B cell (primary cell): ENCODE measurements around the gene VASH1. TPM values are rescaled to one million over a fixed set of nuclear protein-coding genes. Genes with fewer than 3 reads are reported as not detected.

Experiments
- ATAC-seq: fragments of 200-7000 bp; cut with Tn5 transposase; one replicate; pipeline ENCODE4 v1.10.0; 2021; ENCODE audit warnings: low read depth, mild to moderate bottlenecking, moderate number of reproducible peaks, moderate library complexity
- CTCF ChIA-PET: fragments of 350-600 bp; sonication (Branson Sonifier 250); formaldehyde crosslinking; loops from one replicate; lab custom pipeline; 2021; ENCODE audit warnings: antibody characterized with exemption, inconsistent platforms; lab: Charles Lee
- POLR2A ChIA-PET: fragments of 350-600 bp; sonication (Branson Sonifier 250); formaldehyde crosslinking; loops from one replicate; lab custom pipeline; 2021; ENCODE audit warnings: antibody characterized with exemption; lab: Charles Lee
- DNase-seq: peaks from one replicate; pipeline ENCODE4 v3.0.0; 2013
- H2AFZ ChIP-seq: 2 replicates; pipeline ENCODE4 v1.6.1; 2012; ENCODE audit warnings: mild to moderate bottlenecking, low read depth, low read length; ENCODE audit not compliant: insufficient read depth, poor library complexity, severe bottlenecking
- H3K27ac ChIP-seq, 2 donors: 1 replicate in 1 of 2; 2 replicates in 1 of 2; pipeline ENCODE4 v1.5.1; 2012 to 2013; ENCODE audit warnings: low read length in 2 of 2, mild to moderate bottlenecking in 2 of 2, moderate library complexity in 1 of 2
- H3K27me3 ChIP-seq, 4 experiments: fragments of 200-600 bp in 1 of 4; sonication (generic) in 1 of 4; replicated peaks in 1 of 4; 1 replicate in 2 of 4; 2 replicates in 2 of 4; pipeline versions ENCODE4 v1.6.1 to v1.7.0; 2013 to 2016; ENCODE audit warnings: low read length in 3 of 4, mild to moderate bottlenecking in 2 of 4, mixed read lengths in 1 of 4, moderate library complexity in 1 of 4; ENCODE audit not compliant: insufficient read depth in 4 of 4, control insufficient read depth in 3 of 4; ENCODE audit errors: control extremely low read depth in 1 of 4
- H3K36me3 ChIP-seq, 2 experiments: replicated peaks in 1 of 2; 1 replicate in 1 of 2; 2 replicates in 1 of 2; pipeline versions ENCODE4 v1.6.1 to v1.7.1; 2013; ENCODE audit warnings: low read length in 1 of 2; ENCODE audit not compliant: insufficient read depth in 2 of 2, control insufficient read depth in 1 of 2; ENCODE audit errors: control extremely low read depth in 1 of 2, extremely low read depth in 1 of 2
- H3K4me1 ChIP-seq, 2 donors: fragments of 200-600 bp in 1 of 2; sonication (generic) in 1 of 2; 1 replicate in 1 of 2; 2 replicates in 1 of 2; pipeline versions ENCODE4 v1.5.1 to v1.6.1; 2013 to 2017; ENCODE audit warnings: low read length in 2 of 2; ENCODE audit not compliant: control insufficient read depth in 2 of 2, insufficient read depth in 2 of 2
- H3K4me2 ChIP-seq: replicated peaks from 2 replicates; pipeline ENCODE3; 2012; ENCODE audit warnings: mild to moderate bottlenecking, low read depth, low read length; ENCODE audit not compliant: poor library complexity, severe bottlenecking
- H3K4me3 ChIP-seq, 5 experiments: fragments of 200-600 bp in 1 of 5; sonication (generic) in 1 of 5; 1 replicate in 3 of 5; 2 replicates in 2 of 5; pipeline versions ENCODE4 v1.5.1 to v1.7.0; 2011 to 2016; ENCODE audit warnings: low read length in 4 of 5, mild to moderate bottlenecking in 4 of 5, low read depth in 2 of 5, control low read depth in 1 of 5, moderate library complexity in 1 of 5; ENCODE audit not compliant: insufficient read depth in 1 of 5; ENCODE audit errors: control extremely low read depth in 1 of 5, extremely low read depth in 1 of 5
- H3K79me2 ChIP-seq: fragments of 200-600 bp; sonication (generic); one replicate; pipeline ENCODE4 v1.6.0; 2016; ENCODE audit warnings: low read length; ENCODE audit not compliant: control insufficient read depth, insufficient read depth
- H3K9ac ChIP-seq: fragments of 200-600 bp; sonication (generic); 2 replicates; pipeline ENCODE4 v1.6.1; 2017; ENCODE audit warnings: mild to moderate bottlenecking, low read length, moderate library complexity
- H3K9me3 ChIP-seq, 3 donors: one replicate each; pipeline versions ENCODE4 v1.6.1 to v1.7.1; 2013; ENCODE audit warnings: low read length in 2 of 3; ENCODE audit not compliant: control insufficient read depth in 2 of 3, insufficient read depth in 1 of 3; ENCODE audit errors: control extremely low read depth in 1 of 3
- H4K20me1 ChIP-seq: 2 replicates; pipeline ENCODE4 v1.6.0; 2012; ENCODE audit warnings: mild to moderate bottlenecking, low read length; ENCODE audit not compliant: insufficient read depth, control insufficient read depth, poor library complexity, severe bottlenecking
- H3K27ac Mint-ChIP-seq: one replicate; pipeline ENCODE4 v1.8.0; 2021; ENCODE audit warnings: mixed read lengths
- H3K27me3 Mint-ChIP-seq: one replicate; pipeline ENCODE4 v1.8.0; 2021; ENCODE audit warnings: mixed read lengths
- H3K4me1 Mint-ChIP-seq: one replicate; pipeline ENCODE4 v1.8.0; 2021; ENCODE audit warnings: mixed read lengths
- H3K4me3 Mint-ChIP-seq: one replicate; pipeline ENCODE4 v1.8.0; 2021; ENCODE audit warnings: mixed read lengths
- H3K9me3 Mint-ChIP-seq: one replicate; pipeline ENCODE4 v1.8.0; 2022; ENCODE audit warnings: mixed read lengths; ENCODE audit not compliant: insufficient read depth
- CTCF ChIP-seq: fragments of 200-600 bp; IDR thresholded peaks from one replicate; pipeline ENCODE4 v1.8.0; 2022; ENCODE audit warnings: antibody characterized with exemption, mild to moderate bottlenecking
- EZH2 ChIP-seq: IDR thresholded peaks from 2 replicates; pipeline ENCODE4 v1.6.1; 2012; ENCODE audit warnings: borderline replicate concordance, low read depth, mild to moderate bottlenecking, moderate library complexity, low read length; ENCODE audit not compliant: insufficient read depth, poor library complexity, severe bottlenecking
- WGBS: methylation state at CpG from one replicate; pipeline ENCODE4 v1.1.5; 2013; ENCODE audit warnings: missing lambda C conversion rate; ENCODE audit not compliant: insufficient coverage; 5-methylcytosine and 5-hydroxymethylcytosine counted together
- intact Hi-C: fragments of 100-400 bp; cut with micrococcal nuclease; formaldehyde crosslinking; loops from one replicate; pipeline ENCODE4 v1.10.0; 2022
- polyA plus RNA-seq: library from polyadenylated mRNA; depleted of rRNA; stranded (reverse); fragments of >200 nt; gene quantifications from 2 replicates; pipeline ENCODE4 v1.2.3, GENCODE V29; 2012
- total RNA-seq, 2 donors: library from RNA; stranded (reverse); fragments of 120-200 nt in 1 of 2; gene quantifications; 1 replicate in 1 of 2; 2 replicates in 1 of 2; pipeline versions ENCODE4 v1.2.3 to v1.2.4, GENCODE V29; 2013 to 2022

The VASH1 gene
- total and polyA plus RNA-seq, 2 donors (not counting 1 experiment from before 2014, with no cell fraction given): 0.60 to 2.7 TPM

DNA sequence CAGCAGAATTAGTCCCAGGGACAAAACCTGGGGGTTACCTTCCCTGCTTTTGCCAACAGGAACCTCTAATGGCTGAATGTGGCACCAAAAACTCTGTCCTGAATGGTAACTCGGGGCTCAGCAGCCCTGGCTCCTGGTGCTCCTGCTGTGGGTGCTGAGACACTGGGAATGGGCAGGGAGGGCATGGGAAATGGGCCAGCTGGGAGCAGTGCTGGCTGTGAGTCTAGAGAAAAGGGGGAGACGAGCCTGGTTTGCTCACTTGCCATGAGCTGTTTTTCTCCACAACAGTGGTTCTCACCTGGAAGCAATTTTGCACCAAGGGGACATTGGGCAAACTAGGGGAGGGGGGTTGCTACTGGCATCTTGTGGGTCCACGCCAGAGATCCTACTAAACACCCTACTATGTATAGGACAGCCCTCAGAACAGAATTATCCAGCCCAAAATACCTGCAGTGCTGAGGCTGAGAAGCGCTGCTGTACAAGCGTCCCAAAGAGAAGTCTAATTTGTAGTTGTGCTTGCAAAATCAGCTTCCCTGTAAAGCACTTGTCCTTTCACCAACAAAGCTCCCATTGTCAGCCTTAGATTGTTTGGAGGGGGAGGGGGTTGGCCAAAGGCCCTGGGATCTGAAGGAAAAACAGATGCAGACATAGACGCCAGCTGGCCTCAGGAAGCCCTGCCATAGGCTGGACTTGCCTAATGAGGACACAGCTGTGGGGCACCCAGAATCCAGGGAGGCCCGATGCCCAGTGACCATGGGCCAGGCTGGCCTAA, 68.6 kb downstream of the VASH1 start:
- WGBS: 80% methylated on average over 3 of the region's 7 CpGs
- no peak overlapping the region for H3K4me2 ChIP-seq
- Mint-ChIP-seq H3K4me1 (no peaks in the 10 kb centered on the region), H3K4me3 (no peak overlapping the region), H3K27me3 (peaks cover 12% of the 10 kb centered on the region), H3K27ac (no peak overlapping the region), H3K9me3 (no peaks in the 10 kb centered on the region)
- no peak overlapping the region for H3K27ac ChIP-seq
- no peaks in the 10 kb centered on the region for H3K4me1 ChIP-seq
- no peak overlapping the region for H3K4me3 ChIP-seq
- no peaks in the 10 kb centered on the region for H4K20me1 ChIP-seq
- no peak overlapping the region for H3K9ac ChIP-seq
- CTCF ChIA-PET: no interaction called here
- no peaks in the 10 kb centered on the region for H3K36me3 ChIP-seq
- TF ChIP-seq CTCF: no peak
- no peak for TF ChIP-seq EZH2
- H3K9me3 ChIP-seq: no peaks in the 10 kb centered on the region
- no peak for DNase-seq
- peaks cover 0 to 2% (median 0%) of the 10 kb centered on the region in 4 experiments for H3K27me3 ChIP-seq
- no peak for ATAC-seq
- no peaks in the 10 kb centered on the region for H3K79me2 ChIP-seq
- intact Hi-C loops: no loop called here
- H2AFZ ChIP-seq: no peak overlapping the region
- POLR2A ChIA-PET: no interaction called here

DNA sequence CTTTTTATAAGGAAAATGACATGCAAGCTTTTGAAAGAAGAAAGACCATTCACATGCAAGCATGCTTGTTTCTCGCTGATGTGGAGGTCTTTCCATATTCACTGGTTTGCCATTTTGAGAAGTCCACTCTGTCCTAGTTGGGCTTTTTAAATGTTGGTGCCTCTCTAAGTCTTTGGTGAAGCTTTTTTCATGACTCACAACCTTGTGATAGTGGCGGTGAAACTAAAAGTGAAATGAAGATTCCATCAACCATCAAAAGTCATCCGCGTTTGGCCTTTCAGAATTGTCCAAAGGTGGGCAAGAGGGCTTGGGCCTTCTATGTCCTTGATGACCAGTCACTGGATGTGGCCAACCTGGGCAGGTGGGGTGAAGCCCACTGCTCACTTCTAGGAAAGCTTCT, 69.3 kb downstream of the VASH1 start:
- no peaks in the 10 kb centered on the region for H3K79me2 ChIP-seq
- Mint-ChIP-seq H3K27me3 (peaks cover 9% of the 10 kb centered on the region), H3K4me3 (no peak overlapping the region), H3K4me1 (no peaks in the 10 kb centered on the region), H3K27ac (no peak overlapping the region), H3K9me3 (no peaks in the 10 kb centered on the region)
- DNase-seq (no peak), ATAC-seq (no peak)
- intact Hi-C loops: no loop called here
- H3K4me2 ChIP-seq: no peak overlapping the region
- ChIA-PET POLR2A (no interaction called here), CTCF (no interaction called here)
- no peaks in the 10 kb centered on the region for H4K20me1 ChIP-seq
- no peaks in the 10 kb centered on the region for H3K4me1 ChIP-seq
- no peaks in the 10 kb centered on the region for H3K9me3 ChIP-seq
- H3K27me3 ChIP-seq: peaks cover 0 to 3% (median 0%) of the 10 kb centered on the region in 4 experiments
- no peak overlapping the region for H3K9ac ChIP-seq
- H3K4me3 ChIP-seq: no peak overlapping the region
- no peak overlapping the region for H3K27ac ChIP-seq
- no peaks in the 10 kb centered on the region for H3K36me3 ChIP-seq
- no peak overlapping the region for H2AFZ ChIP-seq
- TF ChIP-seq CTCF (no peak), EZH2 (no peak)
- WGBS: 90% methylated on average over 3 of the region's 4 CpGs
